Daoy (cell line): Measurements from ENCODE around the gene DCUN1D1. TPM values are rescaled to one million over a fixed set of nuclear protein-coding genes. Genes with fewer than 3 reads are reported as not detected.

Source experiments
- DNase-seq: peaks from one replicate; pipeline ENCODE4 v3.0.0-alpha.2; 2015; ENCODE audit warnings: low read depth
- total RNA-seq: library from RNA; depleted of rRNA; stranded (reverse); fragments of >200 nt; shearing (Covaris generic); gene quantifications from 2 replicates; pipeline ENCODE4 v1.2.3, GENCODE V29; 2014

Gene DCUN1D1
- total RNA-seq, 1 experiment from 2014 or later, result 30.8 TPM

DNA sequence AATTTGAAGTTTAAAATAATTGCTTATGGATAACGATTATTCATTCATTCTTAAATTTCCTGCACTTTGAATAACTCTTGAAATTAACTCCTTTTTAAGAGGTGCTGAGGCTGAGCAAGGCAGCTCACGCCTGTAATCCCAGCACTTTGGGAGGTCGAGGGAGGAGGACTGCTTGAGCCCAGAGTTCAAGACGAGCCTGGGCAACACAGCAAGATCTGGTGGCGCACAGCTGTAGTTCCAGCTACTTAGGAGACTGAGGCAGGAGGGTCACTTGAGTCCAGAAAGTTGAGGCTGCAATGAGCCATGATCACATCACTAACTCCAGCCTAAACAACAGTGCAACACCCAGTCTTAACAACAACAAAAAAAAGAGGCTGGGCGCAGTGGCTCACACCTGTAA, 8.0 kb downstream of the DCUN1D1 start:
- no peak for DNase-seq

DNA sequence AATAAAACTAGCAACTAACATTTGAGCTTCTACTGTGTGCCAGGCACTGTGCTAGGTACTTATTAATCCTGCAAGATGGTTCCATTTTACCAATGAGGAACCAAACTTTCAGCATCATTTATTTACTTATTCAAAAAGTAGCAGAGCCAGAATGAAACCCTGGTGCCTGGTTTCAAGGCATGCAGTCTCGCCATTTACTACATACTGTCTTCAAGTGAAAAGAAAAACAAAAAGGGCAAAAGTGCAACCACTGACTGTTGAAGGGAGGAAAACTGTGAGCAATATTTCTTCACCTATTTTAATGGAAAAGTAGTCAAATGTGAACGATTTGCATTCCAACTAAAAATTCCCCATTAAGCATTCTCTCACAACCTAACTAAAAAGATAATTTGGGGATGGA, 8.7 kb downstream of the DCUN1D1 start:
- DNase-seq, result no peak

DNA sequence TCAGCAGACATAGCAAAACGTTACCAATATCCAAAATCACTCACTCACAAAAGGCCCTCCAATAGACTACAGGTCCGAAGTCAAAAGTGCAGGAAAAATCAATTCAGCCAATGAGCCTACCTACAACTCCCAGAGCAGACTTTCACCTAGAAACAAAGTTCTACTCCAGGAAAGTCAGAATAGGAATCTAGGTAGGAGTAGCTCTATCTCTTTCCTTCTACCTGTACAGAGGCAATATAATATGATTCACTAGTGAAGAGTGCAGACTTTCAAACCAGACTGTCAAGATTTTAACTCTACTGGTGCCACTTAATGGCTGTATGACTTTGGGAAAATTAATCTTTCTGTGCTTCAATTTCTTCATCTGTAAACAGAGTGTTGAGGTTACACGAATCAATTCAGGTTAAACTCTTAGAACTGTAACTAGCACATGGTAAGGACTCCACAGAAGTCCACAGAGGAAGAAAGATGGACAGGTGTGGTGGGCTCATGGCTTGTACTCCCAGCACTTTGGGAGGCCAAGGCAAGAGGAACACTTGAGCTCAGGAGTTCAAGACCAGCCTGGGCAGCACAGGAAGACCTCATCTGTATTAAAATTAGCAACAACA, 9.4 kb downstream of the DCUN1D1 start:
- no peak for DNase-seq

DNA sequence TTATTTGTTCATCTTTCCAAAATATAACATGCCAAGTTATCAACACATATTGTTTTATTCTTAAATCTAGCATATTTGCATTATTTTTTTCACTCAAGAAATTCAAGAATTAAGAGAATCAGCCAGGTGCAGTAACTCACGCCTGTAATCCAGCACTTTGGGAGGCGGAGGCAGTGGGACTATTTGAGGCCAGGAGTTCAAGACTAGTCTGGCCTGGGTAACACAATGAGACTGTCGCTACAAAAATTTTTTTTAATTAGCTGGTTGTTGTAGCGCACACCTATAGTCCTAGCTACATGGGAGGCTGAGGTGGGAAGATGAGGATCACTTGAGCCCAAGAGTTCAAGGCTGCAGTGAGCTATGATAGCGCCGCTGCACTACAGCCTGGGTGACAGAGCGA, 10.5 kb downstream of the DCUN1D1 start:
- no peak for DNase-seq

DNA sequence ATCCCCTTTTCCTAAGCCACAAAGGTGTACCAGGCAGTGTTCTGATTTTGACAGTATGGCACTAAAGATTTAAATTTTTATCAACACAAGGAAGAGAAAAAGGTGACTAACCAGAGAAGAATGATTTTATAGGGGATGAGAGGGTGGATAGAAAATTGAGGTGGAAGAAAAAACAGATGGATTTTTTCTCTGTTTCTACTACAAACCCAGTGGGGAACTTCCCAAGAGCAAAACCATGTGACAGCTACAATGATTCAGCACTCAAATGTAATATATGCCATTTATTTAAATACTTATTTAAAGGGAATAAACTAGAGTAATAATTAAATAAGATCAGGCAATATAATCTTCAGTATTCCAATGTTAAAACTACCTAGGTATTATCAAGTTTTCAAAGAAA, 11.1 kb downstream of the DCUN1D1 start:
- peak; percentile 59 for DNase-seq

DNA sequence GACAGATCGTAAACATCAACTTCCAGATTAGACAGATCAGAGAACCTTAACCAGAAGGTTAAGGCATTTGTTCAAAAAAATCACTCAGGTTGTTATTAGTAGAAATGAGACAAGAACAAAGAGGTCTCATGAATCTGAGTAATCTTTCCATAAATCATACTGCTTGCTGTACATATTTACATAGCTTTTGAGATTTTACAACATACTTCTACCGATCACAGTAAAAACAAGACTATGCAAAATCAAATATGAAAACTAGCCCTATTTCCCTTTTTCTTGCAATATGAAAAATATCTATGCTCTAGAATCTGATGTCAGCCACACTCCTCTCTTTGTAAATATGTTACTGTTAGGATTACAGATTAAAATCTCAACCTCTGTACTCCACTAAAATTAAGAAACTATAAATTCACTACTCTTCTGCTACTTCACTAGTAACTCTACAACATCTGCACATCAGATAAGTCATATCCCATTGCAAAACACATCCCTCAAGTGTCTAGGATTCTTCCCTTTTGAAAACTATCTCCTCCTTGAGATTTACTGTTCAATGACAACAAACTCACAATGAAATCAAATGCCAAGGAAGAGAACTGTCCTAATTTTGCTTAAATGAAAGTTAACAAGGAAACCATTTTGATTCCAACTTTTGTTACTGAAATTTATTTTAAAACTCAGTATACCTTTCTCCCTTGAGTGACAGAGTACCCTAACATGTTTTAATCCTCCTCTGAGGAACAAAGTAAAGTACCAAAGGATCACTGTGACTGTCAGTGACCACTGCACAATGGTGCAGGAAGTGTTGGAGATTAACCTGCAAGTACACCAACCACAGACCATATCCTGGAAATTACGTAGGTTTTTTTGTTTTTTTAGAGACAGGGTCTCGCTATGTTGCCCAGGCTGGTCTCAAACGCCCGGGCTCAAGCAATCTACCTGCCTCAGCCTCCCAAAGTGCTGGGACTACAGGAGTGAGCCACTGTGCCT, 12.8 kb downstream of the DCUN1D1 start:
- no peak for DNase-seq

DNA sequence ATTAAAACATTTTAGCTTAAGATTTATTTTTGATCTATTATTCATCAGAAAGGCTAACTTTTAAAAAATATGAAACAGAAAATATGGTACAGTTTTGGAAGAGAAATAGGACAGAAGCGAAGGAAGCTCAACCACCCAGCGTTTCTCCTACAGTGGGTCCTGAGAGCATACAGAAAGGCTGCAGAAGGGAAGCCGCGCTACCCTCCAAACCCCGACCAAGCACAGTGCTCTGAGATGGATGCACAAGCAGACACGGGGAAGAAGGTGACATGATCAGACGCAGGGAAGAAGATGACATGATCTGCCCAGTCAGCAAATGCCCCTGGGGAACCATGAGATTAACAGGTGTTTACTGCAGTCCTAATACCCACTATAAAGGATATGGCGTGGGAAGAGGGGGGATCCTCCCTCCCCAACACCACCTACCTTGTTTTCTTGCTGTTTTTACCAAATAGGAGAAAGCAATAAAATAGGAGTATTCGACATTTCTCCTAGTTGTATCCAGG, 14.4 kb downstream of the DCUN1D1 start:
- no peak for DNase-seq

DNA sequence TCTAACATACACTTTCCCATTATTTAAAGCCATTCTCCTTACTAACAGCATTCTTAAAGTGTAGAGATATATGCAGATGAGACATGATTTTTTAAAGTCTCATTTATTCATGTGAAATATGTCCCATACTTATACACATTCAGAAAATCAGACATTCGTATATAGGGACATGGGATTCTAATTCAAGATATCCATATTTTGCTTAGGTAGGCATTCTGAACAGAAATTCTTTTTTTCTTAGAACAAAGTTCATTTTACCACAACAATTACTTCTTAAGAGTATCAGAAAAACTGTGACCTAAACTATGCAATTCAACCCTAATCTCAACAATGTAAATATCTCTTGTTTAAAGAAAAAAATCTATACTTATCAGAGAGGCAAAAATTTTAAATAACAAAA, 16.2 kb downstream of the DCUN1D1 start:
- no peak for DNase-seq

DNA sequence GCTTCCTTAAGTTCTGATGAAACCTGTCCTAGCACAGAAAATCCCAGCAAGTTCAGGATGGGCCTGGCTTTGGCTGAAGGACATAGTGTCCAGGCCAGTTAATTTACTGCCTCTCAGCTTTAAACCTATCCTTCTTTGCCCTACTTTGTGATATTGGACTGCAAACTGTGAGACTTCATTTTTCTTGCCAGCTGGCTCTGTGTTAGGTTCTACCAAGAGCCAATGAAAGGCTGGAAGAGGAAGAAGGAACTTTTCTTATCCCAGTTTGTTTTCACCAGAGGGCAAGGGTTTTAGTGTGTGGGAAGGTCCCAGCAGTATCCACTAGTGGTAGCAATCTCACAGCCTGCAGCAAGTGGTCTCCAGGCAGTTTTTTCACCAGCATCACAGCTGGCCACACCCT, 18.2 kb downstream of the DCUN1D1 start:
- DNase-seq, result no peak

DNA sequence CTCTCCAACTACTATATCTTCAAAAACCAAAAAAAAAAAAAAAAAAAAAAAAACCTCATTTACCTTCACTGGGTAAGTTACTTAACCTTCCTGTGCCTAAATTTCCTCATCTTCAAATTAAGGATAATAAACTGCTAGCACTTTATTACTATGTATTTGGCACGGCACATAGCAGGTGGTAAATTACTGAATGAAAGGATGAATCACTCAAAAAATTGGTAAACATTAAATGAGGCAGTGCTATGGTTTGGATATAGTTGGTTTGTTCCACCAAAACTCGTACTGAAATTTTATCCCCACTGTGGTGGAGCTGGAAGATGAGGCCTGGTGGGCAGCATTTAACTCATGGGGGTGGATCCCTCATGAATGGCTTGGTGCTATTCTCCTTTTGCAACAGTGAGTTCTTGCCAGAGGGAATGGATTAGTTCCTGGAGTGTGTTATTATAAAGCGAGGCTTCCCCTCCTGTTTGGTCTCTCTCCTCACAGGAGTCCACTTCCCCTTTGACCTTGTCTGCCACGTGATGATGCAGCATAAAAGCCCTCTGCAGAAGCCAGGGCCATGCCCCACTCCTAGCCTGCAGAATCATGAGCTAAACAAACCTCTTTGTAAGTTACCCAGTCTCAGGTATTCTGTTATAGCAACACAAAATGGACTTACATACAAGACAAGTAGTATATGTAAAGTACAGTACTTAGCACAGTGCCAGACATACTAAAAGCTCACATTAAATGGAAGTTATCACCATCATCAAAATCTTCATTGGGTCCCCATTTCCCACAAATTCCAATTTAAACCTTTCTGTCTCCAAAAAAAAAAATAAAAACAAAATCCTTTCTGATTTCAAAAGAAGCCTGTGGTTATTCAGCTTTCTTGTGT, 20.6 kb downstream of the DCUN1D1 start:
- no peak for DNase-seq

DNA sequence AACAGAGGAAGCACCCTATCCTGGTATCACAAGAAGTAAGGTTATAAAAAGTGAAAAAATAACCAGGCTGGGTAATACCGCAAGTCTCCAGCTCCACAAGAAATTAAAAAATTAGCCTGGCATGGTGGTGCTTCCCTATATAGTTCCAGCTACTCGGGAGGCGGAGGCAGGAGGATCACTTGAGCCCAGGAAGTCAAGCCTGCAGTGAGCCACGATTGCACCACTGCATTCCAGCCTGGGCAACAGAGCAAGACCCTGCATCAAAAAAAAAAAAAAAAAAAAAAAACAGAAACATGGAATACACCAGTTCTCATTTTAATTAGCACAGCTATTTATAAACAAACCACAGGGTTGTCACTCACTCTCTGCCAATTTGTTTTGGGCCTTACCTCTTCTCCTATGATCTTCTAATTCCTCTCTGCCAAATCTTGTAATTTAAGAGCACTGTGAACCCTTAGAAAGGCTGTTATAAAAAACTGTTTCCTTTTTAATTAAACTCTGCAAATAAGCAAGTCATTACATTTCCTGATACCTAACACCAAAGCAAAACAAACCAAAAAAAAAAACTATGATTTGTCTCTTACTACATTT, 22.6 kb downstream of the DCUN1D1 start:
- DNase-seq, result no peak

DNA sequence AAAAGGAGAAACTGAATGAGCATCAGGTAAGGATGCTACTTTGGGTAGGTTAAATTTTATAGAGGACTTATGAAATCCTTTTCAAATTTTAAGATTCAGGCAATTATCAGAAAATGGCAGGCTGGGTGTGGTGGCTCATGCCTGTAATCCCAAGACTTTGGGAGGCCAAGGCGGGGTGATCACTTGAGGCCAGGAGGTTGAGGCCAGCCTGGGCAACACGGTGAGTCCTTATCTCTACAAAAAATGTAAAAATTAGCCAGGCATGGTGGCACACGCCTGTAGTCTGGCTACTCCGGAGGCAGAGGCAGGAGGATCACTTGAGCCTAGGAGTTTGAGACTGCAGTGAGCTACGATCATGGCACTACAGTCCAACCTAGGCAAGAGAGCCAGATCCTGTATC, 23.1 kb downstream of the DCUN1D1 start:
- DNase-seq, result no peak

DNA sequence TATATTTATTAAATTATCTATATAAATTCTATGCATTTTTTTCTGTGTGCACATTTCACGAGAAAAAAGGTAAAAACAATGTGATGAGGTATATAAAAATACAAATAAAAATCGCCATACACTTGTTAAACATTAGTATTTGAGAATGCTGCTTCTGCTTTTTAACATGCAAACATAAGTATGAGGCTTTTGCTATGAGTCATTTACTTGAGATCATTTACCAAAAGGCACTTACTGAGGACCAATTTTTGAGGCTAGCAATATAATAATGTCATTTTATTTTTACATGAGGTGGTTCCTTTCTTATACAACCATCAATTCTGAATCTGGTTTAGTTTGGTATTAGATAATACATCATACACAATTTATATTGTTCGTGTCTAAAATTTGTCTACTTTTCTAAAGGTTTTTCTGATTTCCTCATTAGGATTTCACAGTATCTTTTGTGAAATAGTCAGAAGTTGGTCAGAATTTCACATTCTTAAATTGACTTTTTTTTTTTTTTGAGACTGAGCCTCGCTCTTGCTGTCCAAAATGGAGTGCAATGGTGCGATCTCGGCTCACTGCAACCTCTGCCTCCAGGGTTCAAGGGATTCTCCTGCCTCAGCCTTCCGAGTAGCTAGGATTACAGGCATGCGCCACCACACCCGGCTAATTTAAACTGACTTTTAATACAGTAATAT, 25.6 kb downstream of the DCUN1D1 start:
- no peak for DNase-seq

DNA sequence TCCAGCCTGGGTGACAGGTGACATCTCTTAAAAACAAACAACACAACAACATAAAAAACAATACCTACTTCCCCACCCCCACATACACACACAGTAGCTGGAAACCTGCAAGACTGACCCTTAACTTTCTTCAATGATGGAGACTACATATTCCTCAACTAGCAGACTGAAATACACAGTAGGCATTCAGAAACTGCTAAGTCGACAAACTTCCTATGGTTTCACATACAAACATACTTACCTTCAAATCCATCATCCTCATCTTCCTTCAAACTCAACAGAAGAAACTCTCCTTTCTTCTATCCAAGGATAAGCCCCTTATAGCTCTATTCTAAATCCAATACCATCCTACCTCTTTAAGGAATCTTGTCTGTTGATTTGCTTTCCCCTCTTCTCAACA, 30.6 kb downstream of the DCUN1D1 start:
- no peak for DNase-seq

DNA sequence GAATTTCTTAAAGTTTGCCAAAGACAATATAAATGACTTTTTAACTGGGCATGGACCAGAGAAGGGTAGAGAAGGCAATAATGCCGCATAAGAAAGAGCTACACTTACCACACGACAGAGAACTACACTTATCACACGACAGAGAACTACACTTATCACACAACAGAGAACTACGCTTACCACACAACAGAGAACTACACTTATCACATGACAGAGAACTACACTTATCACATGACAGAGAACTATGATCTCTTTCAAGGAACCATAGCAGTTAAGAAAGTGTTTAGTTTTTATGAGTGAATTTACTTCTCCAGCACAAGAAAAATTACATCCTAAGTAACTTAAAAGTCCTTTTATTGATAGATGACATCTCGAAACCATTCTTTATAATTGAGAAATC, 32.0 kb downstream of the DCUN1D1 start:
- DNase-seq, result no peak

DNA sequence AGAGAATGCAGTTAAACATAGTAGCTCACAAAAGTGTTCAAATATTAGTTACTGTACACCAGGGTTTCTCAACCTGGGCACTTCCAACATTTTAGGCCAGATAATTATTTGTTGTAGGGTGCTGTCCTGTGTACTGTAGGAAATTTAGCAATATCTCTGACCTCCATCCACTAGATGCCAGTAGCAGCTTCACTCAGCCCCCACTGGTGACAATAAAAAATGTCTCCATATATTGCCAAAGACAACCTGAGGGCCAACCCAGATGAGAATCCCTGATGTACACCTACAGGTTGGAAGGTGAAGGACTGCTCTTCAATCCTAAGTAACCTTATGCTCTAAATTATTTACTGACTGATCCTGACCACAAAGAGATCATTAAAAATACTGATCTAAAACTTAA, 32.5 kb downstream of the DCUN1D1 start:
- DNase-seq, result no peak

DNA sequence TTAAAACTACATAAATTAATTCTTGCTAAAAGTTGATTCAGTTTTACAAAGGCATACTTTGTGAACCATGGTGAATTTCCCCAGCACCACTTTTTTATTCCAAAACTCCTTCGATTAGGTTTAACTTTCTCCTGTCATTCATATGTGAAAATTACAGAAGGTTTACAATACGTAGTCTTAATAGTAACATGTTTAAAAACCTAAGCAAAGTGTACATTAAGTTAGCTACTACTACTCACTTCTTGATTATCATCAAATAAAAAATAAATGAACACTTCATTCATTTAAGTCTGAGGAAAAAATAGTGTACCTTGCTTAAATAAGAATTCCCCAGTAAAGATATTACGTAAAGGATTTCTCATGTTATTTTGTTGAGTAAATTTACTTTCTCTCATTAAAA, 38.6 kb downstream of the DCUN1D1 start:
- DNase-seq, result no peak

DNA sequence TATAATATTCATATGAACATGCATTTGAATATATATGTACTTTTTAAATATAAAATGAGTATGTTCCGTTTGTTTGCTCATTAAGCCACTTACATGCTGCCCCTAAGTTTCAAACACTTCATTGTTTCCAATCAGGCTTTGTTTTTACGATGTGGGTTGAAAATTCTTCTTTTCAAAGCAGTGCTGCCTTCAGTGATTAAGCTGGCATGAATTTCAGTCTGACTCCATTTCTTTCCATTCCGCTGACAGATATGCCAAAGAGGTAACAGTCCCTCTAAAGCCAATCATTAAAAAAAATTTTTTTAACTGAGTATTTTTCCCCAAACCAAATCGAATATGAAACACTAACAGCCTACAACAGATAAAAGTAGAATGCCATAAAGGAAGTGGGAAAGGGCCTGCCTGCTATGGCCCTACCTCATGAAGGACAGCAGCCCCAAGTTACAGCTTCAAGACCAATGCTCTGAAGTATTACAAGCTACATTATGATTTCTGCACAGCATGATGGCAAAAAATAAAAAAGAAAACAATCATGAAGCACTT, 40.0 kb downstream of the DCUN1D1 start:
- DNase-seq, result no peak

DNA sequence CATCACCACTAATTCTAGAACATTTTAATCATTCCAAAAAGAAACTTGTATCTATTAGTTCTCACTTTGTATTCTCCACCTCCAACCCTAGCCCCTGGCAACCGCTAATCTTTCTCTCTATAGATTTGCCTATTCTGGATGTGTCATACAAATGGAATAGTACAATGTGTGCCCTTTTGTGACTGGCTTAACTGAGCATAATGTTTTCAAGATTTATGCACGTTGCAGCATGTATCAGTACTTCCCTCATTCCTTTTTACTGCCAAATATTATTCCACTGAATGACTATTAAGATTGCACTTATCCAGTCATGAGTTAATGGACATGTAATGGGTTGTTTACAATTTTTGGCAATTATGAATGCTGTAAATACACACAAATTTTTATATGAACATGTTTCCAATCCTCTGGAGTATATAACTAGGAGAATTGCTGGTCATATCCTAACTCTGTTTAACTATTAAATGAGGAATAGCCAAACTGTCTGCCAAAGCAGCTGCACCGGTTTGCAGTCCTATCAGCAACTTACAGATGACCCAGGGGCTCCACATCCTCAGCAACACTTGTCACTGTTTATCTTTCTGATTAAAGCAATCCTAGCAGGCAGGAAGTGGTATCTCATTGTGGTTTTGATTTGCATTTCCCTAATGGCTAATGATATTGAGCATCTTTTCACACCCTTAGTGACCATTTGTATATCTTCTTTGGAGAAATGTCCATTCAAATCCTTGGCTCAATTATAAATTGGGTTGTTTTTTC, 42.9 kb downstream of the DCUN1D1 start:
- peak; percentile 4 for DNase-seq

DNA sequence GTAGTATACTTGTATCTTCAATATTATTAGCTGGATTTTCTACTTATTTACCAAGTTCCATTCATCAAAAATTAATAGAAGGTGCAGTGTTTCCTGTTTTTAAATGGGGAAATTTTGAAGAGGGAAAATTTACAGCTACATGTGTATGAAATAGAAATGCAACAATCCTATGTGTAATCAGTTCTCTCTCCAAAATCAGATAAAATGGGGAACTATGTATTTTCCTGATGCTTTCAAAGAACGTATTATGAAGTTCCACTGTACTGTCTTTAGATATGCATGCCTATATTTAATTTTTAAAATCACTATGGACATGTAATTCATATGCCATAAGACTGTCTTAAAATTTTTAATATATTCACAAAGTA, 43.4 kb downstream of the DCUN1D1 start:
- DNase-seq, result no peak
